Panc1 (cell line): ENCODE measurements around the gene REV1. TPM values are rescaled to one million over a fixed set of nuclear protein-coding genes. Genes with fewer than 3 reads are reported as not detected.

Source experiments
- ATAC-seq: fragments of 200-7000 bp; cut with Tn5 transposase; 2 replicates; pipeline ENCODE4 v1.9.1; 2020; ENCODE audit warnings: mild to moderate bottlenecking, moderate library complexity
- BruUV-seq: library from RNA; stranded (reverse); fragments of 400-500 nt; replicated peaks from 2 replicates; lab custom pipeline; 2021; lab: Mats Ljungman, UMichigan
- CTCF ChIA-PET: fragments of 300-600 bp; sonication (Branson Sonifier 250); formaldehyde crosslinking; loops from one replicate; lab custom pipeline; 2022; ENCODE audit warnings: antibody characterized with exemption; lab: Charles Lee
- POLR2A ChIA-PET: fragments of 300-600 bp; sonication (Branson Sonifier 250); formaldehyde crosslinking; loops from one replicate; lab custom pipeline; 2022; ENCODE audit warnings: antibody characterized with exemption; lab: Charles Lee
- DNase-seq: peaks from one replicate; pipeline ENCODE4 v3.0.0-alpha.2; 2010; ENCODE audit warnings: low read depth, low spot score
- H3K27ac ChIP-seq: 2 replicates; pipeline ENCODE4 v1.5.1; 2011; ENCODE audit warnings: mild to moderate bottlenecking, low read length, inconsistent platforms
- H3K27me3 ChIP-seq: fragments of 200-500 bp; sonication (Bioruptor generic); 2 replicates; pipeline ENCODE4 v1.6.0; 2014; ENCODE audit warnings: low read length, inconsistent platforms; ENCODE audit not compliant: control insufficient read depth, insufficient read depth
- H3K36me3 ChIP-seq: fragments of 200-500 bp; sonication (Bioruptor generic); 2 replicates; pipeline ENCODE4 v1.5.1; 2014; ENCODE audit warnings: inconsistent platforms, mild to moderate bottlenecking, low read length, moderate library complexity; ENCODE audit not compliant: control insufficient read depth, insufficient read depth
- H3K4me1 ChIP-seq: 2 replicates; pipeline ENCODE4 v1.5.1; 2011; ENCODE audit warnings: inconsistent platforms, mild to moderate bottlenecking, low read length, moderate library complexity; ENCODE audit not compliant: control insufficient read depth, insufficient read depth
- H3K4me3 ChIP-seq, 2 experiments: 2 replicates each; pipeline ENCODE4 v1.5.1; 2011 to 2012; ENCODE audit warnings: low read depth in 2 of 2, low read length in 2 of 2, mild to moderate bottlenecking in 2 of 2, inconsistent platforms in 1 of 2, moderate library complexity in 1 of 2
- H3K9me3 ChIP-seq: fragments of 200-500 bp; sonication (Bioruptor generic); 2 replicates; pipeline ENCODE4 v1.5.1; 2014; ENCODE audit warnings: low read depth, mild to moderate bottlenecking, inconsistent platforms, low read length, moderate library complexity; ENCODE audit not compliant: control insufficient read depth, insufficient read depth
- POLR2AphosphoS5 ChIP-seq: IDR thresholded peaks from 2 replicates; pipeline ENCODE4 v1.6.1; 2012; ENCODE audit warnings: mild to moderate bottlenecking, low read depth, low read length, moderate library complexity
- SIN3A ChIP-seq: IDR thresholded peaks from 2 replicates; pipeline ENCODE4 v1.6.1; 2012; ENCODE audit warnings: low read depth, mild to moderate bottlenecking, low read length, moderate library complexity, borderline replicate concordance; ENCODE audit not compliant: insufficient read depth
- TCF7L2 ChIP-seq: IDR thresholded peaks from 2 replicates; pipeline ENCODE4 v1.6.1; 2011; ENCODE audit warnings: mild to moderate bottlenecking, low read depth, low read length, inconsistent platforms
- in situ Hi-C: cut with HindIII; loops from 2 replicates; pipeline ENCODE4 v1.10.0; 2016; ENCODE audit warnings: low sequenced_read_pairs, low pct_unique_long_range_greater_than_20kb
- intact Hi-C: fragments of 100-400 bp; cut with micrococcal nuclease; formaldehyde crosslinking; loops from one replicate; pipeline ENCODE4 v1.10.0; 2022; ENCODE audit not compliant: unreplicated experiment
- total RNA-seq: library from RNA; stranded (reverse); gene quantifications from one replicate; pipeline ENCODE4 v1.2.1, GENCODE V29; 2021; ENCODE audit not compliant: unreplicated experiment
- TF ChIP-seq, protein P1 (sequence below), 2 experiments: IDR thresholded peaks; 2 replicates each; pipeline ENCODE4 v1.6.1; 2011 to 2012; ENCODE audit warnings: low read depth in 2 of 2, control low read depth in 1 of 2, low read length in 1 of 2, mild to moderate bottlenecking in 1 of 2, moderate library complexity in 1 of 2; ENCODE audit not compliant: insufficient read depth in 1 of 2
- TF ChIP-seq, protein P2 (sequence below): fragments of 450-650 bp; IDR thresholded peaks from 2 replicates; pipeline ENCODE4 v1.5.1; 2017; ENCODE audit warnings: mild to moderate bottlenecking

The REV1 gene
- total RNA-seq, 1 experiment from 2014 or later, result 35.0 TPM

DNA sequence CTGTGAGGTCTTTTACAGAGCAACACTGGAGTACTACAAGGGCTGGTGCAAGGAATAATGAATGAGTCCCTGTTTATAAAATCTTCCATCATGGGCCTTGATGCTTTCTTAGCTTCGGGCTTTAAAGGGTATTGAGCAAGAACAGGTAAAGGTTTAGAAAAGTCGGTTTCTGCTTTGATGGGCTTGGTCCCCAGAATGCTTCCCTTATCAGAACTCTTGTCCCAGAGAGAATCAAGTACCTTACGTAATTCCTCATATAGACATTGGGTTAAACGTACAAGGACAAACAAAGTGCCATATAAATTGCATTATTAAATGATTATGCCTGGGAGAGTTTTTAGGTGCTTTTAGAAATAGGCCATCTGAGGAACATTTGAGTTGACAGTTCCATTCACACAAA is 24.5 kb upstream of the REV1 start:
- peaks cover 8% of the 10 kb centered on the region; the same call in 1 of the 2 replicates for H3K27me3 ChIP-seq
- no TSS peak for BruUV-seq
- POLR2A ChIA-PET, result no interaction called here
- no peaks in the 10 kb centered on the region for H3K36me3 ChIP-seq
- TF ChIP-seq SIN3A (no peak), POLR2AphosphoS5 (no peak), TCF7L2 (no peak)
- TF ChIP-seq, protein P1, sequence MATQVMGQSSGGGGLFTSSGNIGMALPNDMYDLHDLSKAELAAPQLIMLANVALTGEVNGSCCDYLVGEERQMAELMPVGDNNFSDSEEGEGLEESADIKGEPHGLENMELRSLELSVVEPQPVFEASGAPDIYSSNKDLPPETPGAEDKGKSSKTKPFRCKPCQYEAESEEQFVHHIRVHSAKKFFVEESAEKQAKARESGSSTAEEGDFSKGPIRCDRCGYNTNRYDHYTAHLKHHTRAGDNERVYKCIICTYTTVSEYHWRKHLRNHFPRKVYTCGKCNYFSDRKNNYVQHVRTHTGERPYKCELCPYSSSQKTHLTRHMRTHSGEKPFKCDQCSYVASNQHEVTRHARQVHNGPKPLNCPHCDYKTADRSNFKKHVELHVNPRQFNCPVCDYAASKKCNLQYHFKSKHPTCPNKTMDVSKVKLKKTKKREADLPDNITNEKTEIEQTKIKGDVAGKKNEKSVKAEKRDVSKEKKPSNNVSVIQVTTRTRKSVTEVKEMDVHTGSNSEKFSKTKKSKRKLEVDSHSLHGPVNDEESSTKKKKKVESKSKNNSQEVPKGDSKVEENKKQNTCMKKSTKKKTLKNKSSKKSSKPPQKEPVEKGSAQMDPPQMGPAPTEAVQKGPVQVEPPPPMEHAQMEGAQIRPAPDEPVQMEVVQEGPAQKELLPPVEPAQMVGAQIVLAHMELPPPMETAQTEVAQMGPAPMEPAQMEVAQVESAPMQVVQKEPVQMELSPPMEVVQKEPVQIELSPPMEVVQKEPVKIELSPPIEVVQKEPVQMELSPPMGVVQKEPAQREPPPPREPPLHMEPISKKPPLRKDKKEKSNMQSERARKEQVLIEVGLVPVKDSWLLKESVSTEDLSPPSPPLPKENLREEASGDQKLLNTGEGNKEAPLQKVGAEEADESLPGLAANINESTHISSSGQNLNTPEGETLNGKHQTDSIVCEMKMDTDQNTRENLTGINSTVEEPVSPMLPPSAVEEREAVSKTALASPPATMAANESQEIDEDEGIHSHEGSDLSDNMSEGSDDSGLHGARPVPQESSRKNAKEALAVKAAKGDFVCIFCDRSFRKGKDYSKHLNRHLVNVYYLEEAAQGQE (IDR thresholded peaks at IDR 0.05; ENCODE audit: insufficient read depth in 1 of 2, low read depth in 2 of 2, low read length in 1 of 2), result no peak
- TF ChIP-seq, protein P2, sequence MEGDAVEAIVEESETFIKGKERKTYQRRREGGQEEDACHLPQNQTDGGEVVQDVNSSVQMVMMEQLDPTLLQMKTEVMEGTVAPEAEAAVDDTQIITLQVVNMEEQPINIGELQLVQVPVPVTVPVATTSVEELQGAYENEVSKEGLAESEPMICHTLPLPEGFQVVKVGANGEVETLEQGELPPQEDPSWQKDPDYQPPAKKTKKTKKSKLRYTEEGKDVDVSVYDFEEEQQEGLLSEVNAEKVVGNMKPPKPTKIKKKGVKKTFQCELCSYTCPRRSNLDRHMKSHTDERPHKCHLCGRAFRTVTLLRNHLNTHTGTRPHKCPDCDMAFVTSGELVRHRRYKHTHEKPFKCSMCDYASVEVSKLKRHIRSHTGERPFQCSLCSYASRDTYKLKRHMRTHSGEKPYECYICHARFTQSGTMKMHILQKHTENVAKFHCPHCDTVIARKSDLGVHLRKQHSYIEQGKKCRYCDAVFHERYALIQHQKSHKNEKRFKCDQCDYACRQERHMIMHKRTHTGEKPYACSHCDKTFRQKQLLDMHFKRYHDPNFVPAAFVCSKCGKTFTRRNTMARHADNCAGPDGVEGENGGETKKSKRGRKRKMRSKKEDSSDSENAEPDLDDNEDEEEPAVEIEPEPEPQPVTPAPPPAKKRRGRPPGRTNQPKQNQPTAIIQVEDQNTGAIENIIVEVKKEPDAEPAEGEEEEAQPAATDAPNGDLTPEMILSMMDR, result no peak
- no peak overlapping the region for H3K4me3 ChIP-seq
- CTCF ChIA-PET, result no interaction called here
- no peak overlapping the region for H3K27ac ChIP-seq
- no peaks in the 10 kb centered on the region for H3K9me3 ChIP-seq
- no peak for DNase-seq
- intact Hi-C loops, result no loop called here
- no peak for ATAC-seq
- no peaks in the 10 kb centered on the region for H3K4me1 ChIP-seq
- in situ Hi-C loops, result no loop called here

DNA sequence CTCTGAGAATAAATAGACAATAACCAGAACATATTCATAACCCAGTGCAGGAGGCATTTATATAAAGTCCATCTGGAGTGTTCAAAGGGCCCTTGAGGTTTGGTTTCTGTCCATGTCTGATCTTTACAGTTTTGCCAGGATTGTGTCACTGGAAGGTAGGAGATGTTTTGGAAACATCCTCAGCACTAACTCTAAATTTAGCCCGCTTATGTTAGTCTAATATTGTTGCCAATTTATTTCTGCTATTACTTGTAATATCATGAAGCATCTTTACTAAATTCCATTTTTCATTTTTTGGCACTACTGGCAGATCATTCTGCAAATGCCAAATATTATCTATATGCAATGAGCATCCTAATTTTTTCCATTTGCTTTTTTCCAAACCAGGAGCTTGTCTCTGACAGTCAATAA is 22.4 kb upstream of the REV1 start:
- Histone ChIP-seq H3K27me3 (peaks cover 8% of the 10 kb centered on the region; the same call in 1 of the 2 replicates), H3K4me3 (no peak overlapping the region), H3K36me3 (no peaks in the 10 kb centered on the region), H3K9me3 (no peaks in the 10 kb centered on the region), H3K27ac (no peak overlapping the region), H3K4me1 (no peaks in the 10 kb centered on the region)
- ChIA-PET POLR2A (interaction anchor here (0.6 kb wide), 1 partner anchor 993 kb away, joined by 4 read pairs; no protein-coding TSS in a partner anchor), CTCF (interaction anchor here (0.7 kb wide), 1 partner anchor 139 kb away, joined by 3 read pairs; no protein-coding TSS in a partner anchor)
- TF ChIP-seq, protein P2, result no peak
- TF ChIP-seq TCF7L2, result no peak
- TF ChIP-seq POLR2AphosphoS5, result no peak
- no peak for TF ChIP-seq SIN3A
- TF ChIP-seq, protein P1 (IDR thresholded peaks at IDR 0.05; ENCODE audit: insufficient read depth in 1 of 2, low read depth in 2 of 2, low read length in 1 of 2), result no peak
- no TSS peak for BruUV-seq
- no peak for DNase-seq
- in situ Hi-C loops, result no loop called here
- ATAC-seq, result no peak
- intact Hi-C loops, result no loop called here
